GM18511 (cell line): Measurements from ENCODE around the gene RUNX3.

ENCODE experiments used
- ATAC-seq: cut with Tn5 transposase; IDR thresholded peaks from one replicate; pipeline ENCODE4 v1.9.1; 2021; ENCODE audit warnings: mild to moderate bottlenecking, moderate library complexity; ENCODE audit not compliant: unreplicated experiment

Gene RUNX3

GRCh38 chr1:24948079-24948827 lies 18.2 kb upstream of the RUNX3 start:
- ATAC-seq: no peak

GRCh38 chr1:24946861-24947658 lies 17.0 kb upstream of the RUNX3 start:
- ATAC-seq: peak; percentile 91

GRCh38 chr1:24945354-24946326 lies 15.6 kb upstream of the RUNX3 start:
- no peak for ATAC-seq

DNA sequence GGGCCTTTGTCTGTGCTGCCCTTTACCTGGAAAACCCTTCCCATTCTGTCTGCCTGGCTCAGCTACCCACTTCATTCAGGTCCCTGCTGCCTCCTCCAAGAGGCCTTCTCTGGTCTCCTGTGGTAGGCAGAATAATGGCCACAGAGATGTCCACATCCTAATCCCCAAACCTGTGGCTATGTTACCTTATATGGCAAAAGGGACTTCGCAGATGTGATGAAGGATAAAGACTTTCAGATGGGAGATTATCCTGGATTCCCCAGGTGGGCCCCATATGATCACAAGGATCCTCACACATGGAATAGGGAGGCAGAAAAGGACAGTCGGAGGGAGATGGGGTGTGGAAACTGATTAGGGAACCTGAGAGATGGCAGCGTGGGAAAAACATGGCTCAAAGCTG lies 14.2 kb upstream of the RUNX3 start:
- no peak for ATAC-seq

- ATAC-seq: no peak
These were observed 12.7 kb upstream of the RUNX3 start for GRCh38 chr1:24942789-24943188.

- no peak for ATAC-seq
These were observed 11.5 kb upstream of the RUNX3 start for GRCh38 chr1:24941564-24941963.

DNA sequence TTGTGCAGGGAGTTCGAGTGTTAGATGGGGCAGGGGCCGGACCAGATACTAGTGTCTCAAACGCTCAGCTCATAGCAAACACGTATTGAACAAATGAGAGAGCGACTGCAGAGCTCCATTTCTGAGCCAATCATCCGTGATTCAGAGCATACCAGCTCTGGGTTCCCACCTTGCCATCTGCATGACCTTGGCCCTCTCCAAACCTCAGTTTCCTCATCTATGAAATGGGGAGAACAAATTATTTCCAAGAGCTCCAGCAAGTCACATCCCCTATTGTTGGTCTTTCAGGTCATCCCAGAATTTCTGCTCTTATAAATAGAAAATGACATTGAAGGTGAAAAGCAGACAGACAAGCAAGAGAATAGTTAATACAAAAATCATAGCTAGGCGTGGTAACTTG lies 10.2 kb upstream of the RUNX3 start:
- ATAC-seq: no peak

GRCh38 chr1:24939675-24940193 lies 9.7 kb upstream of the RUNX3 start:
- no peak for ATAC-seq

DNA sequence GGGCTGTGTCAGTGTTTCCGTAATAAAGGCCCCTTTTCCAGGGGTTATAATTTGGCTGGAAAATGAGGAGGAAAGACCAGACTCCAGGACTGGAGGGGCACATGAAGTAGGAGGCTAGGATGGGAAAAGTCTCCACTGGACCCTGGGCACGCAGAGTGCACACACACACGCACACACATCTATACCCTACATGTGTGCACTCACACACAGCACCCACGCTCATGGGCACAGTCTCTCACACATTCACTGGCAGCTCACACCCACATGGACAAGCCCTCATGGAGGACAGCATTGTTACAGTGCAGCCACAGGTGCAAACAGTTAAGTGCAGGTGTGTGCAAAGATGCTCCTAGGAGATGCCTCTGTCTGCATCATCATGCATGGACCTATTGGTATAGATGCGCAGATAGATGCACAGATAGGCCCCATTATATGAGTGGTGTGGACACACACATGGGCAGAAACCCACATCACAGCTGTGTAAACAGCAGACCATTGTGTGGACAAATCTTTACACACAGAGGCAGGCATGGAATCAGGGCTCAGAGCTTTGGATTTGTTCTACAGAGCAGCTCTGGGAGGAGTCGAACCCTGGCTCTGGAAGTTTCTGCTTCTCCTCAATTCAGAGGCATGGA lies 9.1 kb upstream of the RUNX3 start:
- no peak for ATAC-seq

DNA sequence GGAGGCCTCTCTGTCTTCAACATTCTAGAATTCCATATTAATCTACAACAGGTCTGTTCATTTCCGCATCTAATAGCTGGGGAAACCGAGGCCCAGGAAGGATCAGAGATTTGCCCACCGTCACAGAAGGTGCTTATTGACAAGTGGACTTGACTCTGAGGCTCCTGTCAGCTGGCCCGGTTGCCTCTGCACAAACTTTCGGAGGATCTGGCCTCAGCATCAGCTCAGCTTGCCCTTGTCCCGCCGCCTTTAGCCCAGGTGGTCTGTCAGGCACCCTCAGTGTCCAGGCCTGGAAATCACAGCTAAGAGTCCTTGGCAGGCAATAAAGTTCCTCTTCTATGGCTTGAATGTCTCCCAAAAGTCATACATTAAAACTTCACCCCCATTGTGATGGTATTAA lies 8.2 kb upstream of the RUNX3 start:
- no peak for ATAC-seq

DNA sequence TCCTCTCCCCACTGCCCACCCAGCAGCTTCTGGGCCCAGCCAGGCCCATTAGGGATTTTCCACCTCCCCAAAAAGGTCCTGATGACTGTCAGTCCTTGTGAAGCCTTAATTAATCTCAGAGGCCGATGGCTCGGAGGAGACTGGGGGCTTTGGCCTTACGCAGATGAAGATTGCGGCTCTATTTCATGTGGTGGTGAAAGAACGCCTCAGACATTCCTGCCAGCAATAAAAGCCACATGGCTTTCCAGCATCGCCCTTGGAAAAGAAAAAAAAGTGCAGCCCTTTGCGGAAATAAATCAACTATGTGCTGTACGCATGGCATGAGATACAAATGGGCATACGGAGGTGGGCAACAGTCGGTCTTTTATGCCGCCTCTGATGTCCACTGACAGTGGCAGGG lies 6.6 kb upstream of the RUNX3 start:
- no peak for ATAC-seq

GRCh38 chr1:24935615-24936484 lies 5.8 kb upstream of the RUNX3 start:
- no peak for ATAC-seq

DNA sequence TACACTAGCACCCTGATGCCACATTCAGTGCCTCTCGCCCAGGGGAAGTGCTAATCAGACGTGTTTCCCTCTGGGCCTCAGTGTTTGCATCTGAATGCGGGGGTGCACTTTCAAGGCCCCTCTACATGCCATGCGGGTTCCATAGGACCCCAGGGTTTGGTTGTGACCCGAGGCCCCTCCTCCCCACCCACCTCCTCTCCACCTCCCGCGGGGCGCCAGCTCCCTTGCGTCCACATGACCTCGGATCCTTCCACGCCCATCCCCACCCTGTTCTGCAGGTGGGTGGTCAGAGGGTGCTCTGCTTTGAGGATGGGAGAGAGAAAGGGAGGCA lies 5.1 kb upstream of the RUNX3 start:
- no peak for ATAC-seq

DNA sequence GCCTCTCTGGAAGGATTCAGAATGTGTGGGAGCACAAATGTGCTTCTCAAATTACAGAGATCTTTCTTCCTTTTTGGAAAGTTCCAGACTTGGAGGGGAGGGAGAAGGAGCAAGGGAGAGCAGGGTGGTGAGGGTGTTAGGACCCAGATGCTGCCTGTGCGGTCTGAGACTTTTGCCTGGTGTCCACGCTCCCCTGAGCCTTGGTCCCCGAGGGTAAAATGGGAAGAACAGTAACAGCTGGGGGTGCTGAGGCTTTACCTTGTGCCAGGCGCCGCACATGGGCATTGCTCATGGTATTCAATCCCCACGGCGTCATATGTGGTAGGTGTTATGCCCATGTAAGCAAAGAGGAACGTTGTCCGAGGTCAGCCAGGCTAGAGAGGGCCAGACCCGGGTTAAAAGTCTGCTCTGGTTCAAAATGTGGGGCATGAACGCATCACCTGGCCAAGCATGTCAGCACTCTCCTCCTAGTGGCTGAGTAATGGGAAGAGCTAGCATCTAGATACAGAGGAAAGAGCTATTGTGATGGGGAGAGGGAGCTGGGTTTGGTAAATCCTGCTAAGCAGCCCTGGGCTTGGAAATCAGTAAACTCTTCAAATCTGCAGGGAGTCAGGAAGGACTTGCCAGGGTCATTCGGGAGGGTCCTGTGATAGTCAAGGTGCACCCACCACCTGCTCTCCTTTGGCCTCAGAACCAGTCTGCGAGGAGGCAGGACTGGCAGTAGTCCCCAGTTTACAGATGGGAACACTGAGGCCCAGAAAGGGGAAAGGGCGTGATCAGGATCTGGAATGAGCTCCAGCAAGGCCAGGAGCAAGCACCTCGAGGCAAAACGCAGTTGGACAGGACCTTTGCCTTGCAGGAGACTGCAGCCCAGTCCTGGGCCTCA lies 4.5 kb upstream of the RUNX3 start:
- no peak for ATAC-seq

DNA sequence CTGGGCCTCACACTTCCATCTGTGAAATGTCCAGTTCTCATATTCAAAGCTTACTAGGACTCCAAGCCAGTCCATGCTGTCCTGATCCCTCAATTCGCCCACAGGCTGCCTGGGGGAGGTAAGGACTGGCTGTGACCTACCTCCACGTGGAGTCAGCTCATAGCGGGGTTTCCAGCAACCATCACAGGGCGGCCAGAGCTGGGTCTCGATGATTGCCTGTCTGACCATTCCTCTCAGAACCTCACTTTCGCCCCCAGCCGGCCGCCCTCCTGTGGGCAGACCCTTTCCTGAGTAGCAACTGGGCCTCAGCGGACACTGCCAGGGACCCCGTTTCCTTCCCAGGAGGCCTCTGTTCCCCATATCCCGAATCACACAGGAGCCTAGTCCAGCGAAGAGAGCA lies 3.4 kb upstream of the RUNX3 start:
- ATAC-seq: no peak

DNA sequence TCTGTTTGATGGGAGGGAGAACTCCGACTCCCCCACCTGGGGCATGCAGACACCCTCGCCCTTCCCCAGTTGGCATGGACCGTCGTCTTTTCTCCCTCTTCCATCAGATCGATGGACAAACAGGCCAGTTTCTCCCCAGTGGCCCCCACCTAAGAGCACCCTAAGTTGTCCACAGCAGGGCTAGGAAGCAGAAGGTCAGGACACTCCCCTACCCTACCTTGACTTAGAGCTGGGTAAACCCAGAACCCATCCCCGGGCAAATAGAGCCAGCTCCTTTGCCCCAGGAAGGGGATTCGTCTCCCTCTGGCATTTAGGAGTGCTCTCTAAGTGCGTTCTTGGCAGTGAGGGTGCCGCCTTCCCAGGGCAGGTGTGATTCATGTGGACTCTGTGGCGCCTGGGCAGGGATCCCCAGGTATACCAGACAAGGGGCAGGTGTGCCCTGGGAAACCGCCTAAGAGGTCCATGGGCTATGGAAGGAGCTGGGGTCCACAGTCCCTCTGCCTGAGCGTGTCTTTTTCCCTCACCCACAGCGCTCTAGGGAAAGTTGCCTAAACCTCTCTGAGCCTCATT lies 2.7 kb upstream of the RUNX3 start:
- no peak for ATAC-seq

DNA sequence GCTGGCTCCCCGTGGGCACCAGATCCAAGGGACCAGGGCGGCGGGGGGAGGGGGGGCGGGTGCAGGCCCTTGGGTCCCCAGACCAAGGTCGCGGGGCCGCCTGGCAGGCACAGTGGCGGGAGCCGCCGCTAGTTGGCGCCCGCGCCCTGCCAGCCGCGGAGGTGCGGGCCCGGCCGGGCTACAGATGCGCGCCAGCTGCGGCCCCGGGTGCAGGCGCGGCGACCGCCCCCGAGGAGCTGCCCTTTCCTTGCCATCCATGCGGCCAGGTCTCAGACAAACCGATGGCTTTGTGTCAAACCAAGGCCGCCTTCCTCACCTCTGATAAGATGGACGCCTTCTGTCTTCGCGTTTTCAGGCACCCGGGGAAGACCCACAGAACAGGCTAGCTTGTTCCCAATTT lies 2.2 kb upstream of the RUNX3 start:
- no peak for ATAC-seq

DNA sequence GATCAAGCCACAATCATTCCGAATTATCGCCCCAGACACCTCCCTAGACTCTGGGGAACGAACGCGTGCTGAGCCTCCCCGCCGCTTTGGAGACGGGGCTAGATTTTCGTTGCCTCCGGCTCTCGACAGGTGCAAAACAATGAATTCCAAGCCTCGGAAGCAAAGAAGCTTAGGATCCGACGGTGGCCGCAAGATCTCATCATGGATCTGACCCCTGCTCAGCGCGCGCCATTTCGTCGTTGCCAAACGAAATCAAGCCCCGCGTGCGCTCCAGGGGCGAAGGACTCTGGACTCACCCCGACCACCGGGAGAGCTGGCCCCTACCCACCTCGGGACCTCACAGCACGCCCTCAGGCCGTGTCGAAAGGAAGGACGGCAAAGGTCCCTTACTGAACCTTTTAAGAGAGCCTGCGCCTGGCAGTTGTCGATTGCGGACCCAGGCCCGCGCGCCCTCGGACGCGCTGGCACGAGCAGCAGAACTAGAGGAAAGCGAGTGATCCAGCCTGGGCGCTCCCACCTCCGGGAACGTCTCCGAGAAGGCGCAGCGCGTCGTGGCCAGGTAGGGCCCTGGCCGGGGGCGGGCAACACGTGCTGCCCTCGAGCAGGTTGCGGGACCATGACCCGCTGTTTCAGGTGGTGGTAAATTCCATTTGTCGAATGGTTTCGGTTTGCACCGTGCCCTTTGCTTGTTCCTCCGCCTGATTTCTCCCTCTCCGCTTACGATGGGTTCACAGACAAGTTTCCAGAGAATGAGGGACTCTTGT lies 1.6 kb upstream of the RUNX3 start:
- no peak for ATAC-seq
